GM20000 (cell line): ENCODE results near the gene OTOR.

Source experiments
- DNase-seq: peaks from one replicate; pipeline ENCODE4 v3.0.0; 2012; ENCODE audit warnings: low spot score
- CTCF ChIP-seq: IDR thresholded peaks from 2 replicates; pipeline ENCODE4 v1.5.1; 2012; ENCODE audit warnings: mild to moderate bottlenecking, control low read depth; ENCODE audit errors: extremely low read depth, missing control alignments

OTOR gene

GRCh38 chr20:16748308-16748900 is at the start of gene OTOR:
Gene OTOR, plus strand, starts transcription at chr20:16748358. Its CDS starts 44 bp downstream, at chr20:16748402.
- no peak for TF ChIP-seq CTCF
- DNase-seq: no peak

GRCh38 chr20:16699293-16699692 is 48.9 kb upstream of the OTOR start:
- TF ChIP-seq CTCF: no peak
- no peak for DNase-seq

- DNase-seq: peak; percentile 28
- TF ChIP-seq CTCF: peak; percentile 26
Observed at GRCh38 chr20:16701296-16701695, 46.9 kb upstream of the OTOR start.

GRCh38 chr20:16703570-16703969 is 44.6 kb upstream of the OTOR start:
- no peak for DNase-seq
- TF ChIP-seq CTCF: no peak

GRCh38 chr20:16707674-16708073 is 40.5 kb upstream of the OTOR start:
- DNase-seq: peak; percentile 8

GRCh38 chr20:16708602-16709001 is 39.6 kb upstream of the OTOR start:
- no peak for DNase-seq

More at GRCh38 chr20:16707674-16708073, 40.5 kb upstream of the OTOR start:
- TF ChIP-seq CTCF: no peak

GRCh38 chr20:16709017-16709416 is 39.1 kb upstream of the OTOR start:
- peak; percentile 48 for DNase-seq
- TF ChIP-seq CTCF: no peak

More at GRCh38 chr20:16708602-16709001, 39.6 kb upstream of the OTOR start:
- TF ChIP-seq CTCF: no peak
